GM18526 (cell line): ENCODE measurements around the gene ZSWIM4.

Source experiments
- POLR2A ChIP-seq: IDR thresholded peaks from 3 replicates; pipeline ENCODE4 v1.6.1; 2011; ENCODE audit not compliant: insufficient read length; ENCODE audit errors: extremely low read depth

Gene ZSWIM4

GRCh38 chr19:13766095-13766481 lies 29.2 kb upstream of the ZSWIM4 start:
- TF ChIP-seq POLR2A: no peak

- no peak for TF ChIP-seq POLR2A
Observed at GRCh38 chr19:13768510-13768909, 26.7 kb upstream of the ZSWIM4 start.

GRCh38 chr19:13770013-13770635 lies 25.1 kb upstream of the ZSWIM4 start:
- TF ChIP-seq POLR2A: no peak

- TF ChIP-seq POLR2A: peak; percentile 93
Observed at GRCh38 chr19:13774217-13775191, 20.7 kb upstream of the ZSWIM4 start, which contains the start of gene C19orf53. TSS of gene C19orf53 (plus strand) at chr19:13774456. CDS start at chr19:13774478, 22 bp downstream.

- no peak for TF ChIP-seq POLR2A
Observed at GRCh38 chr19:13778398-13778797, 16.8 kb upstream of the ZSWIM4 start.

- no peak for TF ChIP-seq POLR2A
Observed at GRCh38 chr19:13778847-13779246, 16.4 kb upstream of the ZSWIM4 start.

GRCh38 chr19:13781547-13781946 lies 13.7 kb upstream of the ZSWIM4 start:
- TF ChIP-seq POLR2A: no peak

GRCh38 chr19:13782537-13782936 lies 12.7 kb upstream of the ZSWIM4 start:
- TF ChIP-seq POLR2A: no peak

- TF ChIP-seq POLR2A: no peak
Observed at GRCh38 chr19:13783565-13784500, 11.4 kb upstream of the ZSWIM4 start.

GRCh38 chr19:13784731-13785452 lies 10.4 kb upstream of the ZSWIM4 start:
- TF ChIP-seq POLR2A: no peak

GRCh38 chr19:13788991-13789390 lies 6.3 kb upstream of the ZSWIM4 start:
- no peak for TF ChIP-seq POLR2A

- no peak for TF ChIP-seq POLR2A
Observed at GRCh38 chr19:13790354-13790753, 4.9 kb upstream of the ZSWIM4 start.

- TF ChIP-seq POLR2A: no peak
Observed at GRCh38 chr19:13794398-13794756, 866 bp upstream of the ZSWIM4 start.

- TF ChIP-seq POLR2A: no peak
Observed at GRCh38 chr19:13795595-13796300, 505 bp downstream of the ZSWIM4 start.

GRCh38 chr19:13796301-13797057 lies 1.2 kb downstream of the ZSWIM4 start:
- TF ChIP-seq POLR2A: no peak
